ENCODE data around the gene APOA1. TPM values are rescaled to one million over a fixed set of nuclear protein-coding genes. Genes with fewer than 3 reads are reported as not detected.

The APOA1 gene
- total RNA-seq, 1 donor from 2014 or later, result 189 TPM

GRCh38 chr11:116813781-116814471, 23.5 kb downstream of the APOA1 start:
- Mint-ChIP-seq H3K36me3 (ENCODE audit: insufficient read depth) (no peaks in the 10 kb centered on the region), H3K27ac (no peak overlapping the region), H3K27me3 (peaks cover 6% of the 10 kb centered on the region), H3K4me1 (ENCODE audit: low read depth) (peaks cover 7% of the 10 kb centered on the region), H3K4me3 (ENCODE audit: low read depth) (no peak overlapping the region), H3K9me3 (ENCODE audit: low read depth) (no peaks in the 10 kb centered on the region)
- DNase-seq (ENCODE audit: low spot score, unreplicated experiment), result no peak
- TF ChIP-seq, protein P1, sequence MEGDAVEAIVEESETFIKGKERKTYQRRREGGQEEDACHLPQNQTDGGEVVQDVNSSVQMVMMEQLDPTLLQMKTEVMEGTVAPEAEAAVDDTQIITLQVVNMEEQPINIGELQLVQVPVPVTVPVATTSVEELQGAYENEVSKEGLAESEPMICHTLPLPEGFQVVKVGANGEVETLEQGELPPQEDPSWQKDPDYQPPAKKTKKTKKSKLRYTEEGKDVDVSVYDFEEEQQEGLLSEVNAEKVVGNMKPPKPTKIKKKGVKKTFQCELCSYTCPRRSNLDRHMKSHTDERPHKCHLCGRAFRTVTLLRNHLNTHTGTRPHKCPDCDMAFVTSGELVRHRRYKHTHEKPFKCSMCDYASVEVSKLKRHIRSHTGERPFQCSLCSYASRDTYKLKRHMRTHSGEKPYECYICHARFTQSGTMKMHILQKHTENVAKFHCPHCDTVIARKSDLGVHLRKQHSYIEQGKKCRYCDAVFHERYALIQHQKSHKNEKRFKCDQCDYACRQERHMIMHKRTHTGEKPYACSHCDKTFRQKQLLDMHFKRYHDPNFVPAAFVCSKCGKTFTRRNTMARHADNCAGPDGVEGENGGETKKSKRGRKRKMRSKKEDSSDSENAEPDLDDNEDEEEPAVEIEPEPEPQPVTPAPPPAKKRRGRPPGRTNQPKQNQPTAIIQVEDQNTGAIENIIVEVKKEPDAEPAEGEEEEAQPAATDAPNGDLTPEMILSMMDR (IDR thresholded peaks at IDR 0.05; ENCODE audit: unreplicated experiment), result no peak

DNA sequence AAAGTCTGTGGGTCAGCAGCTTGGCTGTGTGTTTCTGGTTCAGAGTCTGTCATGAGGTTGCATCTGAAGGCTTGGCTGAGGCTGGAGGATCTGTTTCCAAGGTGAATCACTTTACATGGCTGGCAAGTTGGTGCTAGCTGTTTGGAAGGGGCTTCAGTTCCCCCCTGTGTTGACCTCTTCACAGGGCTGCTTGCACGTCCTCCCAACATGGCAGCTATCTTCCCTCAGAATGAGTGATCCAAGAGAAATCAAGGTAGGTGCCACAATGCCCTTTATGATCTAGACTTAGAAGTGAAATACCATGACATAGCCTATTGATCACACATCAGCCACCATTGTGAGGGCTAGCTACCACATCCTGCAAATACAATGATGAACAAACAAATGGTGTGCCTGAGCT, 24.3 kb downstream of the APOA1 start:
- Mint-ChIP-seq H3K36me3 (ENCODE audit: insufficient read depth) (no peaks in the 10 kb centered on the region), H3K27me3 (peaks cover 6% of the 10 kb centered on the region), H3K27ac (no peak overlapping the region), H3K4me1 (ENCODE audit: low read depth) (peaks cover 14% of the 10 kb centered on the region), H3K9me3 (ENCODE audit: low read depth) (no peaks in the 10 kb centered on the region), H3K4me3 (ENCODE audit: low read depth) (no peak overlapping the region)
- DNase-seq (ENCODE audit: low spot score, unreplicated experiment), result no peak
- TF ChIP-seq, protein P1 (IDR thresholded peaks at IDR 0.05; ENCODE audit: unreplicated experiment), result no peak

DNA sequence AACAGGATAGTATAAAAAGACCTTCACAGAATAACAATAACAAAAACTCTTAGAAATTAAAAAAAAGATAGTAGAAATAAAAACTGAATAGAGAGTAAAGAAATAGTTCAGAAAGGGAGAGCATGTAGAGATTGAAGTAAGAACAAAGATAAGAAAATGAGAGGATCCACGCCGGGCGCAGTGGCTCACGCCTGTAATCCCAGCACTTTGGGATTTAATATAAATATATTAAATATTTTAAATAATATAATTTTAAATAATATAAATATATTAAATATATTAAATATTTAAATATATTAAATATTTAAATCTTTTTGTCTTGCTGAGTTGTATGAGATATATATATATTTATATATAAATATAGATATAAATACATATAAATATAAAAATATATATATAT, 25.3 kb downstream of the APOA1 start:
- Mint-ChIP-seq H3K4me1 (ENCODE audit: low read depth) (peaks cover 22% of the 10 kb centered on the region), H3K36me3 (ENCODE audit: insufficient read depth) (no peaks in the 10 kb centered on the region), H3K4me3 (ENCODE audit: low read depth) (no peak overlapping the region), H3K27ac (no peak overlapping the region), H3K27me3 (peaks cover 6% of the 10 kb centered on the region), H3K9me3 (ENCODE audit: low read depth) (no peaks in the 10 kb centered on the region)
- TF ChIP-seq, protein P1 (IDR thresholded peaks at IDR 0.05; ENCODE audit: unreplicated experiment), result no peak
- no peak for DNase-seq (ENCODE audit: low spot score, unreplicated experiment)

- peaks cover 24% of the 10 kb centered on the region for H3K4me1 Mint-ChIP-seq (ENCODE audit: low read depth)
- TF ChIP-seq, protein P1 (IDR thresholded peaks at IDR 0.05; ENCODE audit: unreplicated experiment), result no peak
- H3K27ac Mint-ChIP-seq, result no peak overlapping the region
- no peaks in the 10 kb centered on the region for H3K36me3 Mint-ChIP-seq (ENCODE audit: insufficient read depth)
- no peak for DNase-seq (ENCODE audit: low spot score, unreplicated experiment)
- H3K9me3 Mint-ChIP-seq (ENCODE audit: low read depth), result no peaks in the 10 kb centered on the region
- H3K27me3 Mint-ChIP-seq, result peaks cover 6% of the 10 kb centered on the region
- H3K4me3 Mint-ChIP-seq (ENCODE audit: low read depth), result no peak overlapping the region
Observed at GRCh38 chr11:116811194-116811593, 26.2 kb downstream of the APOA1 start.

DNA sequence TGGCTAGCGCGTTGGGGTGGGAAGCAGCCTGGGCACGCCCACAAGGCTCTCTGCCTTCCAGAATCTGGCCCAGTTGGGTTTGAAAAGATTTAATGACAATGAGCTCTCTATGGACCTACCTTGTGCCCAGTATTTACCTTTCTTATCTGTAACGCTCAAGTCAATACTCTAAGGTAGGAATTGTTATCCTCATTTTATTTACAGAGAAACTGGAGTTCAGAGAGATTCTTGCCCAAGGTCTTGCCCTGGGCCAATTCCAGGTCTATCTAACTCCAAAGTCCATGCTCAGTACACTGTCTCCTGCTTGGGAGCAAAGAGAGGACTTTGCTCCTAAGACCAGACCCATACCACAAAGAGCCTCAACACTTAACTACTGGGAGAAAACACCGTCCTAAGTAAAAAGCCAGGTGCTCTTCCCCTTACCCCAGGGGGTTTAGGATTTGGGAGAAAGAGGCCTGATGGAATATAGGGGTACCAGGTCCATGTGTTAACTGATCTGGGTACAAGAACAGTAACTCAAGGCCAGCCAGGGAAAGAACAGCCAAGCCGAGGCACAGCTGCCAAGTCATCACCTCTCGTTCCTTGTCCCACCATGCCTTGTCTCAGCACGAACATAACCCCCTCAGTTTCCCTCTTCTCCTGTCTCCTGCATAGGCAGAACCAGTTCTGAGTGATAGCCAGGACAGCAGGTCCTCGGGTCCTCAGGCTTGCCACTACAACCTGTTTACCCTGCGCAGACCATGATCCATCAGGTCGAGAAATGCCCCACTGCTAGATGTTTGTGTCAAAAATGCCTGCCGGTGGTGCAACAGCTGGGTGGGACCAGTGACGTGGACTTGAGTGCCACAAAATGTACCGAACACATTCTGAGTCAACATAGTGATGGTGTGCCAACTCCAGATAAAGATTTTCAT, 28.9 kb downstream of the APOA1 start:
- Mint-ChIP-seq H3K27ac (no peak overlapping the region), H3K4me3 (ENCODE audit: low read depth) (peak overlapping the region; percentile 31)
- TF ChIP-seq, protein P1 (IDR thresholded peaks at IDR 0.05; ENCODE audit: unreplicated experiment), result no peak

More for the DNA sequence above, 28.9 kb downstream of the APOA1 start:
- Mint-ChIP-seq H3K36me3 (ENCODE audit: insufficient read depth) (no peaks in the 10 kb centered on the region), H3K4me1 (ENCODE audit: low read depth) (peaks cover 27% of the 10 kb centered on the region), H3K27me3 (peaks cover 16% of the 10 kb centered on the region), H3K9me3 (ENCODE audit: low read depth) (no peaks in the 10 kb centered on the region)
- no peak for DNase-seq (ENCODE audit: low spot score, unreplicated experiment)

Measured in progenitor cell of endocrine pancreas (in vitro differentiated cells).